ENCODE measurements around the gene FNBP1.
A peak's percentile ranks its signal among the peaks of the same experiment; 100 is the strongest.
"Not testable (repeated sequence)": the region's sequence is repeated elsewhere in the genome, so short reads cannot be mapped to it uniquely, and the experiment has no call there.

DNA sequence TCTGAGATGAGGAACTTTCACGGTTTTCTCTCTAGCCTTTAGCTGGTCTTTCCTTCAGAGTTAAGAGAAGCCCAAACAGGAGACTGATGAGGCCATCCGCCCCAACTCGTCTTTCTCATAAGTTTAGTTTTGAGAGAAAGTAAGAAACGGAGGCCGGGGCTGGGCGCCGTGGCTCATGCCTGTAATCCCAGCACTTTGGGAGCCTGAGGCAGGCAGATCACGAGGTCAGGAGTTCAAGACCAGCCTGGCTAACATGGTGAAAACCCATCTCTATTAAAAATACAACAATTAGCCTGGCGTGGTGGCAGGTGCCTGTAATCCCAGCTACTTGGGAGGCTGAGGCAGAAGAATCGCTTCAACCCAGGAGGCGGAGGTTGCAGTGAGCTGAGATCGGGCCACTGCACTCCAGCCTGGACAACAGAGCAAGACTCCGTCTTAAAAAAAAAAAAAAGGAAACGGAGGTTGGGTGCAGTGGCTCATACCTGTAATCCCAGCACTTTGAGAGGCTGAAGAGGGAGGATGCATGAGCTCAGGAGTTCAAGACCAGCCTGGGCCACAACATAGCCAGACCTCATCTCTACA is 152.2 kb downstream of the FNBP1 start:
- TF ChIP-seq, protein P1, sequence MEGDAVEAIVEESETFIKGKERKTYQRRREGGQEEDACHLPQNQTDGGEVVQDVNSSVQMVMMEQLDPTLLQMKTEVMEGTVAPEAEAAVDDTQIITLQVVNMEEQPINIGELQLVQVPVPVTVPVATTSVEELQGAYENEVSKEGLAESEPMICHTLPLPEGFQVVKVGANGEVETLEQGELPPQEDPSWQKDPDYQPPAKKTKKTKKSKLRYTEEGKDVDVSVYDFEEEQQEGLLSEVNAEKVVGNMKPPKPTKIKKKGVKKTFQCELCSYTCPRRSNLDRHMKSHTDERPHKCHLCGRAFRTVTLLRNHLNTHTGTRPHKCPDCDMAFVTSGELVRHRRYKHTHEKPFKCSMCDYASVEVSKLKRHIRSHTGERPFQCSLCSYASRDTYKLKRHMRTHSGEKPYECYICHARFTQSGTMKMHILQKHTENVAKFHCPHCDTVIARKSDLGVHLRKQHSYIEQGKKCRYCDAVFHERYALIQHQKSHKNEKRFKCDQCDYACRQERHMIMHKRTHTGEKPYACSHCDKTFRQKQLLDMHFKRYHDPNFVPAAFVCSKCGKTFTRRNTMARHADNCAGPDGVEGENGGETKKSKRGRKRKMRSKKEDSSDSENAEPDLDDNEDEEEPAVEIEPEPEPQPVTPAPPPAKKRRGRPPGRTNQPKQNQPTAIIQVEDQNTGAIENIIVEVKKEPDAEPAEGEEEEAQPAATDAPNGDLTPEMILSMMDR (IDR thresholded peaks at IDR 0.05; ENCODE audit: low read depth, low read length) = not testable (repeated sequence)
- peak; percentile 31 for TF ChIP-seq POLR2A (IDR thresholded peaks at IDR 0.05; ENCODE audit: extremely low read depth, insufficient read length)
- TF ChIP-seq, protein P2, sequence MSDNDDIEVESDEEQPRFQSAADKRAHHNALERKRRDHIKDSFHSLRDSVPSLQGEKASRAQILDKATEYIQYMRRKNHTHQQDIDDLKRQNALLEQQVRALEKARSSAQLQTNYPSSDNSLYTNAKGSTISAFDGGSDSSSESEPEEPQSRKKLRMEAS (IDR thresholded peaks at IDR 0.05; ENCODE audit: low read depth, low read length) = not testable (repeated sequence)
